ENCODE data around the gene VEGFA. TPM values are rescaled to one million over a fixed set of nuclear protein-coding genes. Genes with fewer than 3 reads are reported as not detected.

VEGFA gene
- total RNA-seq, 8 experiments from 2014 or later = 19.9 to 266 (median 164) TPM

- ATAC-seq (replicated peaks in 6 of 8) = no peak
- H3K27ac ChIP-seq = no peak overlapping the region
- no peak overlapping the region for H3K4me3 ChIP-seq
- peaks cover 10 to 16% of the 10 kb centered on the region in 2 donors for H3K4me1 ChIP-seq (replicated peaks in 1 of 2)
- WGBS, 10 experiments = 57 to 100% (median 91%) methylated on average over 2 to 6 of the region's 10 CpGs; no CpG with 5 or more reads in 3 of the 10 experiments
- in situ Hi-C loops (cut with MboI; ENCODE audit: low pct_unique_long_range_greater_than_20kb in 2 of 9, low sequenced_read_pairs in 9 of 9, unreplicated experiment in 9 of 9) = no loop called here
These were observed 30.9 kb downstream of the VEGFA start for GRCh38 chr6:43800746-43801494.

- Histone ChIP-seq H3K4me3 (no peak overlapping the region), H3K27ac (no peak overlapping the region), H3K4me1 (replicated peaks in 1 of 2) (peaks cover 16 to 23% of the 10 kb centered on the region in 2 donors)
- 20 to 96% (median 86%) methylated on average over 1 to 13 of the region's 16 CpGs for WGBS, 10 experiments
- ATAC-seq (replicated peaks in 6 of 8) = no peak
- in situ Hi-C loops (cut with MboI; ENCODE audit: low pct_unique_long_range_greater_than_20kb in 2 of 9, low sequenced_read_pairs in 9 of 9, unreplicated experiment in 9 of 9) = no loop called here
These were observed 31.6 kb downstream of the VEGFA start for GRCh38 chr6:43801495-43802181.

DNA sequence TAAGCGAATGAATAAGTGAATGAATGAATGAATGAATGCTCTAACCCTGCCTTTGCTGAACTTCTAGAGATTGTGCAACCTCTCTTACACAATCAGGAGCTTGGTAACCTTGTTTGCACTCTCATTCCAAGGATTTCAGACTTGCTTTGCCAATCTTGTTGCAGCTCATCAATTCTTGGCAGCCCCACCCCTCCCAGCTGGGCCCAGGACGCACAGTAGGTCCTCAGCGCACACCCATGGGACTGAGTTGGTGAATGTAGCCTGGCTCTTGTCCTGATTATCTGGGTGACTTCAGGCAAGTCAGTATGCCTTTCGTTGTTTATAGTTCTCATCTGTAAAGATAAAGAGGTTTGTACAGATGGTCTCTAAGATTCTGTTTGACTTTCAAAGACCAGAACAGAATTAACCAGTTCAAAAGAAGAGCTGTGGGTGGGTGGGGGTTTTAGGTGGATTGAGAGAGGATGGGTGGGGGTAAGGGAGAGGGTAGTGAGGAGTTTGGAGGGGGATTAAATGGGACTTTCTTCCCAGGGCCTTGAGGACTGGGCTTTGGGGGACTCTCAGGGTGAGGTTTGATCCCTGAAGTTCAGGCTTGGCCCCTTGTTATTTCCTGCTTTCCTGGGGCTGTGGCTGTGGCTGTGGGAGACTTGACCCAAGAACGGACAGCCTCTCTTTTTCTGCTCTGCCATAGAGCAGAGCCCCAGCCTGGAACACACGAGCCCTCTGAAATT is 33.2 kb downstream of the VEGFA start:
- in situ Hi-C loops (cut with MboI; ENCODE audit: low pct_unique_long_range_greater_than_20kb in 2 of 9, low sequenced_read_pairs in 9 of 9, unreplicated experiment in 9 of 9) = no loop called here
- H3K27ac ChIP-seq = no peak overlapping the region
- WGBS, 10 experiments = 35 to 100% (median 66%) methylated on average over 1 to 6 of the region's 6 CpGs; no CpG with 5 or more reads in 2 of the 10 experiments
- ATAC-seq (replicated peaks in 6 of 8) = no peak
- peaks cover 16 to 24% of the 10 kb centered on the region in 2 donors for H3K4me1 ChIP-seq (replicated peaks in 1 of 2)
- no peak overlapping the region for H3K4me3 ChIP-seq

DNA sequence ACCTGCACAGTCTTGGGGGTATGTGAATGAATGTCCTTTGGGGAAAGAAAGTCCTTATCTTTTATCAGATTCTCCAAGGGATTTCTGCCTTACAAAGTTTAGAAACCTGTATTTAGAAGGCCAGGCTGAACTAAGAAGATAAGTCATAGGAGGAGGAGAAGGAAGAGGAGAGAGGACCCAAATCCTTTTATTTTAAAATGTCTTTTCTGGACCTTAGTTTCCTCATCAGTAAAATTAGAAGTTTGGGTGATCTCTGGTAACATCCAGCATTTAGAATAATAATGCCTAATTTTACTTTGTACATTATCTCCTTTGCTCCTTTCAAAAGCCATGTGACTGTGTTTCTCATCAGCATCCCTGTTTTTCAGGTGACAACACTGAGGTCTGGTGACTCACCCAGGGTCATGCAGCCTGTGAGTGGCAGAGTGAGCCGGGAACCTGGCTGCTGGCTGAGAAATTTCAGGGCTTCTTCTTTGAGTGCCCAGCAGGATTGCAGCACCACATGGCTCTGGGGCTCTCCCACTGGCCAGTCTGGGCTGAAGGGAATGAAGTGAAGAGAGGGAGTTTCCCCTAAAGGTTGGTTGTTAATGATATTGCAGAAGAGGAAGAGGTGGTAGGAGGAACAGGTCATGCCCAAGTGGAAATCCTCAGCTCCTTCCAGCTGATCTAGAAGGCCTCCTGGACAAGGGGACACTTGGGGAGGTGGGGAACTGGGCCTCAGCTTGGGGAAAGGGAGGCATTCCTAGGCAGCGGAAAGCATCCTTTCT is 34.0 kb downstream of the VEGFA start:
- H3K27ac ChIP-seq = no peak overlapping the region
- ATAC-seq (replicated peaks in 6 of 8) = no peak
- WGBS, 10 experiments = 0 to 100% (median 50%) methylated on average over 1 of the region's 2 CpGs; no CpG with 5 or more reads in 5 of the 10 experiments
- in situ Hi-C loops (cut with MboI; ENCODE audit: low pct_unique_long_range_greater_than_20kb in 2 of 9, low sequenced_read_pairs in 9 of 9, unreplicated experiment in 9 of 9) = no loop called here
- H3K4me1 ChIP-seq (replicated peaks in 1 of 2) = peaks cover 9 to 16% of the 10 kb centered on the region in 2 donors
- no peak overlapping the region for H3K4me3 ChIP-seq

DNA sequence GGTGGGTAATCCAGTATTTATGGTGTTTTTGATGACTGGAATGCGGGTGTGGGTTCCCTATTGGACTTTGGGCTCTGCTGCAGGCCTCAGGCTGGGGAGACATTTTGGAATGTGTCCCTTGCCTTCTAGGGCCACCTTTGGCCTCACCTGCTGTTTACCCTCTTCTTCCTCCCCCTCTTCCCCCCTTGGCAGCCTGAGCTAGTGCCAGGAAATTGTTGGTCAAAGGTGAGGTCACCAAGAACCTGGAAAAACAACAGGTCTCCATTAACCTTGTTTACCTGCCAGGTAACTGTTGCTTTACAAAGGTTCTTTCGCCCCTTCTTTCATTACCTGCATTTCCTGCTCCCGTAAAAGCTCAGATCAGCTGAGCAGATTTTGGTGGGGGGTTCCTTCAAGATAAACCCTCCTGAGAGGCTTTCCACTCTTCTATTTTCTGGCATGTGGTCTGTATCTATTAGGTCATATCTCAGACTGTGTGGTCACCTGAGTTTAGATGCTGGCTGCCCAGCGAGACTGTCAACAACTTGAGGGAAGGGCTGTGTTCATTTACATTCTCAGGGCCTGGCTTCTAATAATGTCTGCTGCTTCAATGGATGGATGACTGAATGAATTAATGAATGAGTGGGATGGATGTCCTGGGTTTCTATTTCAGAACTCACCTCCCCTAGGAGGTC is 34.7 kb downstream of the VEGFA start:
- 86 to 100% (median 100%) methylated on average over 1 to 2 of the region's 4 CpGs; no CpG with 5 or more reads in 4 of the 10 experiments for WGBS, 10 experiments
- Histone ChIP-seq H3K4me3 (no peak overlapping the region), H3K4me1 (replicated peaks in 1 of 2) (peaks cover 6 to 9% of the 10 kb centered on the region in 2 donors), H3K27ac (no peak overlapping the region)
- no peak for ATAC-seq (replicated peaks in 6 of 8)
- in situ Hi-C loops (cut with MboI; ENCODE audit: low pct_unique_long_range_greater_than_20kb in 2 of 9, low sequenced_read_pairs in 9 of 9, unreplicated experiment in 9 of 9) = no loop called here

GRCh38 chr6:43805699-43806042 is 35.7 kb downstream of the VEGFA start:
- no peak for ATAC-seq (replicated peaks in 6 of 8)
- no peak overlapping the region for H3K4me3 ChIP-seq
- H3K27ac ChIP-seq = no peak overlapping the region
- H3K4me1 ChIP-seq (replicated peaks in 1 of 2) = peaks cover 6 to 14% of the 10 kb centered on the region in 2 donors
- 77 to 100% (median 100%) methylated on average over 1 to 5 of the region's 5 CpGs; no CpG with 5 or more reads in 6 of the 10 experiments for WGBS, 10 experiments
- in situ Hi-C loops (cut with MboI; ENCODE audit: low pct_unique_long_range_greater_than_20kb in 2 of 9, low sequenced_read_pairs in 9 of 9, unreplicated experiment in 9 of 9) = no loop called here

- Histone ChIP-seq H3K4me1 (replicated peaks in 1 of 2) (peaks cover 6 to 14% of the 10 kb centered on the region in 2 donors), H3K4me3 (no peak overlapping the region), H3K27ac (no peak overlapping the region)
- 20 to 80% (median 58%) methylated on average over 1 to 4 of the region's 9 CpGs; no CpG with 5 or more reads in 5 of the 10 experiments for WGBS, 10 experiments
- ATAC-seq (replicated peaks in 6 of 8) = peak in 3 of 8 experiments; percentile 43 to 56 (median 46)
- in situ Hi-C loops (cut with MboI; ENCODE audit: low pct_unique_long_range_greater_than_20kb in 2 of 9, low sequenced_read_pairs in 9 of 9, unreplicated experiment in 9 of 9) = no loop called here
These were observed 36.2 kb downstream of the VEGFA start for GRCh38 chr6:43806043-43806757.

DNA sequence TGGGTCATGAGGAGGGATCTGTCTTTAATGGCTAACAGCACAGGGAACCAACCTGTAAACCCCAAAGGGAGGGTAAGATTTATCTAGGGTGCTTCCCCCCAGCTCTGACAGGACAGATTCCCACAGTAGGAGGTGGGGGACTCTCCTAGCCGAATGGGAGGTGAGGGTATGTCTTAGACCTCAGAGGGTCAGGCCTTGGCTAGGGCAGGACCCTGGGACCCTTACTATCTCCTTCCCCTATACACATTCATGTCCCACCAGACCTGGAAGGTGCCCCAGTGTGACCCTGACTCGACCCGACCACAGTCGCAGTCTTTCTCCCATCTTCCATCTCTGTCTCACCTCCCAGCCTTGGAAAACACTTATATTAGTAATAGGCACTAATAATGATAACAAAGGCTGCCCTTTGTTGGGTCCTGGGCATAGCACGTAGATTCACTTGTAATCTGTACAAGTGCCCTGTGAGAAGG is 36.8 kb downstream of the VEGFA start:
- no peak overlapping the region for H3K27ac ChIP-seq
- no peak overlapping the region for H3K4me3 ChIP-seq
- no peak for ATAC-seq (replicated peaks in 6 of 8)
- H3K4me1 ChIP-seq (replicated peaks in 1 of 2) = peaks cover 6 to 14% of the 10 kb centered on the region in 2 donors
- in situ Hi-C loops (cut with MboI; ENCODE audit: low pct_unique_long_range_greater_than_20kb in 2 of 9, low sequenced_read_pairs in 9 of 9, unreplicated experiment in 9 of 9) = no loop called here
- 74 to 100% (median 100%) methylated on average over 1 to 4 of the region's 5 CpGs; no CpG with 5 or more reads in 2 of the 10 experiments for WGBS, 10 experiments

DNA sequence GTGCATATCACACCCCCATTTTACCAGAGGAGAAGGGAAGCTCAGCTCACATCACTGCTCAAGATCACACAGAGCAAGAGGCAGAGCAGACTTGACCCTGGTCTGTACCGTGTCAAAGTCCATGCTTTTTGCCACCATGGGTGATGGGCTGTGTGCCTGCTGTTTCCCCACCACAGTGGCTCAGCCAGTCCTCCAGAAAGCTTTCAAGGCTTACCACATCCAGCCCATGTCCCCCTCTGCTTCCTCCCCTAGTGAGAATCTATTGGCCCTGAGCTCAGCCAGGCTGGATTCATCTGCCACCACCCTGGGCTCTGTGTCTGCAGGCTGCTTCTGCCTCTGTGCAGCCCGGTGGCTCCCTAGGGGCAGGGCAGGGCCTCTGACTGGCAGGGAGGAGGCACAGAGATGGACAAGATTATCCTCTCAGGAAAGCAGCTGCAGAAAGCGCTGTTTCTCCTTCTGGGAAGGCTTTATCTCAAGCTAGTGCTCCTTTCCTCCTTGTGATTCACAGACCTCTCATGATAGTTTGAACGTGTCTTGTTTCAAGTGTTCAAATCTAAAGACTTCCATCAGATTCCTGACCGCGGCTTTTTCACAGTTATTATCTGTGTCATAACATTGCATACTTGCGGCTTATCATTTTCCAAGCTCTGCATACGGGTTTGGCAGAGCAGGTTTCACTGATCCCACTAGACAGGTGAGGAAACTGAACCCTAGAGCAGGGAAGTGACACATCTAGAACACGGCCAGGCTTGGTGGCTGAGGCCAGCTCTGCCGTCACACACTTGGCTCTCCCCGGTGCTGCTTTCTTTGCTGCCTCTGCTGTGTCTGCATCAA is 37.4 kb downstream of the VEGFA start:
- Histone ChIP-seq H3K27ac (no peak overlapping the region), H3K4me1 (replicated peaks in 1 of 2) (peaks cover 6 to 14% of the 10 kb centered on the region in 2 donors), H3K4me3 (no peak overlapping the region)
- peak; percentile 7 to 94 (median 66) for ATAC-seq (replicated peaks in 6 of 8)
- 0 to 100% (median 63%) methylated on average over 1 to 8 of the region's 11 CpGs for WGBS, 10 experiments
- in situ Hi-C loops (cut with MboI; ENCODE audit: low pct_unique_long_range_greater_than_20kb in 2 of 9, low sequenced_read_pairs in 9 of 9, unreplicated experiment in 9 of 9) = no loop called here

DNA sequence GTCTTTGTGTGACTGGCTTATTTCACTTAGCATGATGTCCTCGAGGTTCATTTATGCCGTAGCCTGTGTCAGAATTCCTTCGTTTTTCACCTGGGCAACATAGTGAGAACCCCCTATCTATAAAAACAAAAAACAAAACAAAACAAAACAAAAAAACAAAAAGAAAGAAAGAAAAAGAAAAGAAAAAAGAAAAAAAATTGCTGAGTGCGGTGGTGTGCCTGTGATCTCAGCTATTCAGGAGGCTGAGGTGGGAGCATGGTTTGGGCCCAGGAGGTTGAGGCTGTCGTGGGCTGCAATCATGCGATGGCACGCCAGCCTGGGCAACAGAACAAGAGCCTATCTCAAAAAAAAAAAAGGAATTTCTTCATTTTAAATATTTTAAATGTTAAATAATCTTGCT is 38.4 kb downstream of the VEGFA start:
- 87 to 100% (median 93%) methylated on average over 4 to 7 of the region's 7 CpGs for WGBS, 10 experiments
- ATAC-seq (replicated peaks in 6 of 8) = no peak
- Histone ChIP-seq H3K27ac (no peak overlapping the region), H3K4me3 (no peak overlapping the region), H3K4me1 (replicated peaks in 1 of 2) (peaks cover 6 to 14% of the 10 kb centered on the region in 2 donors)
- in situ Hi-C loops (cut with MboI; ENCODE audit: low pct_unique_long_range_greater_than_20kb in 2 of 9, low sequenced_read_pairs in 9 of 9, unreplicated experiment in 9 of 9) = no loop called here

All from motor neuron (in vitro differentiated cells).